ENCODE results near the gene ZNF83.
"Not testable (repeated sequence)": the region's sequence is repeated elsewhere in the genome, so short reads cannot be mapped to it uniquely, and the experiment has no call there.

Gene ZNF83

DNA sequence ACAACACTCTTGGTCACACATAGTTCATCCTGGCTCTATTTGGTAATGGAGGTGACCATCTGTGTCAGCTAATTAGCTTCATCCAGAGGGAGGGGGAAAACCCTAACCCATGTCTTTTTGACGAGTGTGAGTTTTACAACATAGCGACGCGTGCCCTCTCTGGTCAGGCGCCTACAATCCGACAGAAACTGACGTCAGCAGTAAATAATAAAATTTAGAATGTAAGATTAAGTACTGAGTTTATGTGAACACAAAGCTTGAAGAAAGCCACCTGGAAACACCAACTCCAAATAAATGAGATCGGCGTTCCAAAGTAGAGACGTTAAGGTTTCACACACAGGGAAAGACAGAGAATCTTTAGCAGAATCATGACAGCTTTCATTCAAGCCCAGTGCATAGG is 1.8 kb upstream of the ZNF83 start:
- DNase-seq (ENCODE audit: low spot score) = no peak

DNA sequence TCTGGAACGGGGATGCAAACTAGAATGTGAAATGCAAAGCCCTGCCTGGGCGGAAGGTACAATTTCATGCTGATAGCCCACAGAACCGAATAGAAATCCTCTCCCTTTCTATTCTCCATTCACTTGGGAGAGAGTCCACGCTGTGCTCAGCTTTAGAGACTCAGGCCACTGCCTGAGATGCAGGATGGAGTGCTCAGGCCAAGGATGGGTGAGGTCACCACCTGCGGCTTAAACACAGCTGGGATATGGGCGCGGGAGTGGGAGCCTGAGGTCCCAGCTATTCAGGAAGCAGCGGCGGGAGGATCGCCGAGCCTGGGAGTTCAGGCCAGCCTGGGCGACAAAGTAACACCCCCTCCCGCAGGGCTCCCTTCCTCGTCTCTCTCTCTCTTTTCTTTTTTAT is 446 bp upstream of the ZNF83 start:
- peak; percentile 50 for DNase-seq (ENCODE audit: low spot score)

DNA sequence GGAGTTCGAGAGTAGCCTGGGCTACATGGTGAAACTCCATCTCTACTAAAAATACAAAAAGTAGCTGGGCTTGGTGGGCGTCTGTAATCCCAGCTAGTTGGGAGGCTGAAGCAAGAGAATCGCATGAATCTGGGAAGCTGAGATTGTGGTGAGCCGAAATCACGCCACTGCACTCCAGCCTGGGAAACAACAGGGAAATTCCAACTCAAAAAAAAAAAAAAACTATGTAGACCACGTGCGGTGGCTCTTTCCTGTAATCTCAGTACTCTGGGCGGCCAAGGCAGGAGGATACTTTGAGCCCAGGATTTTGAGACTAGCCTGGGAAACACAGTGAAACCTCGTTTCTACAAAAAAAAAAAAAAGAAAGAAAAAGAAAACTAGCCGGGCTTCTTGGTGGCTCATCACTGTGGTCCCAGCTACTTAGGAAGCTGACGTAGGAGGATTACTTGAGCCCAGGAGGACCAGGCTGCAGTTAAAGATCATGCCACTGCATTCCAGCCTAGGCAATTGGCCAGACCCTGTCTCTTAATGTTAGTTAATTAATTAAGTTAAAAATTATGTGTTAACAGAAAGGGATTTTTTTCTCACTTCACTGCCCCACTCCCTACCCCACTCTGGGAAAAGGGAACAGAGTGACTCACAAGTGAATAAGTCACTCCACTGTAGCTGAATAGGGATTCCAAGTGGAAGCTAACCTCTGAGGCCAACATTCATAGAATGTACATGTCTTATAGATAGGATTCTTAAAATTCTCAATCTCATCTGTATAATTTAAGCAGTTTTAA is 2.2 kb downstream of the ZNF83 start:
- no peak for DNase-seq (ENCODE audit: low spot score)

DNA sequence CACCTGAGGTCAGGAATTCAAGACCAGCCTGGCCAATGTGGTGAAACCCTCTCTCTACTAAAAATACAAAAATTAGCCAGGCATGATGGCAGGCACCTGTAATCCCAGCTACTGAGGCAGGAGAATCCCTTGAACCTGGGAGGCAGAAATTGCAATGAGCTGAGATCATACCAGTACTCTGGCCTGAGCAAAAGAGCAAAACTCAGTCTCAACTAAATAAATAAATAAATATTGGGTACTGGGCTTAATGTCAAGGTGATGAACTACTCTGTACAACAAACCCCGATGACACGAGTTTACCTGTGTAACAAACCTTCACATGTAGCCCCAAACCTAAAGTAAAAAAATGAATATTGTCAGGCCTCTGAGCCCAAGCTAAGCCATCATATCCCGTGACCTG is 10.7 kb downstream of the ZNF83 start:
- DNase-seq (ENCODE audit: low spot score) = not testable (repeated sequence)

DNA sequence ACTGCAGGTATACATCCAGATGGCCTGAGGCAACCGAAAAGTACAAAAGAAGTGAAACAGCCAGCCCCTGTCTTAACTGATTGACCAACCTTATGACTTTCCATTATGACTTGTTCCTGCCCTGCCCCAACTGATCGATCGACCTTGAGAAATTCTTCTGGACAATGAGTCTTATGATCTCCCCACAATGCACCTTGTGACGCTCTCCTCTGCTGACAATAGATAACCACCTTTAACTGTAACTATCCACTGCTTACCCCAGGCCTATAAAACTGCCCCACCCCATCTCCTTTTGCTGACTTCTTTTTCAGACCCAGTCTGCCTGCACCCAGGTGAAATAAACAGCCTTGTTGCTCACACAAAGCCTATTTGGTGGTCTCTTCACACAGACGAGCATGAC is 11.2 kb downstream of the ZNF83 start:
- no peak for DNase-seq (ENCODE audit: low spot score)

DNA sequence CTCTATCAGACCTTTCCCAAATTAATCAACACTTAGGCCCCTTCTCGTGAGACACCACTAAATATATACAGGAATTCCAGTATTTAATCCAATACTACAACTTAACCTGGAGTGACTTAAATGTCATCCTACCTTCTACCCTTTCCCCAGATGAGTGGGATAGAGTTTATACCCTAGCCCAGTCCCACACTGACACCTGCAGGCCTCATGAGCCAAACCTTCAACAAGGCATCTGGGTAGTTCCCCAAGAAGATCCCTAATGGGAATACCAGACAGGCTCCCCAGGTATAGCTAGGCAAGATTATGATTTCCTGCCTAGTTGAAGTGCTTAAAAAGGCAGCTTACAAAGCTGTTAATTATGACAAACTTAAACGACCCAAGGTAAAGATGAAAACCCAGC is 15.9 kb downstream of the ZNF83 start:
- no peak for DNase-seq (ENCODE audit: low spot score)

DNA sequence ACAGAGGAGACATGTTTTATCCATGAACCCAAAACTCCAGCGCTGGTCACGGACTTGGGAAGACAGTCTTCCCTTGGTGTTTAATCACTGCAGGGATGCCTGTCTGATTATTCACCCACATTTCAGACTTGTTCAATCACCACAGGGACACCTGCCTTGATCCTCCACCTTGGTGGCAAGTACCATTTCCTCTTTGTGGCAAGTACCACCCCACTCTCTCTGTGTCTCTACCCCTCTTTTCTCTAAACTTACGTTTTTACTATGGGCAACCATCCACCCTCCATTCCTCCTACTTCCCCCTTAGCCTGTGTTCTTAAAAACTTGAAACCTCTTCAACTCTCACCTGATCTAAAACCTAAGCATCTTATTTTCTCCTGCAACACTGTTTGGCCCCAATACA is 16.8 kb downstream of the ZNF83 start:
- DNase-seq (ENCODE audit: low spot score) = no peak

DNA sequence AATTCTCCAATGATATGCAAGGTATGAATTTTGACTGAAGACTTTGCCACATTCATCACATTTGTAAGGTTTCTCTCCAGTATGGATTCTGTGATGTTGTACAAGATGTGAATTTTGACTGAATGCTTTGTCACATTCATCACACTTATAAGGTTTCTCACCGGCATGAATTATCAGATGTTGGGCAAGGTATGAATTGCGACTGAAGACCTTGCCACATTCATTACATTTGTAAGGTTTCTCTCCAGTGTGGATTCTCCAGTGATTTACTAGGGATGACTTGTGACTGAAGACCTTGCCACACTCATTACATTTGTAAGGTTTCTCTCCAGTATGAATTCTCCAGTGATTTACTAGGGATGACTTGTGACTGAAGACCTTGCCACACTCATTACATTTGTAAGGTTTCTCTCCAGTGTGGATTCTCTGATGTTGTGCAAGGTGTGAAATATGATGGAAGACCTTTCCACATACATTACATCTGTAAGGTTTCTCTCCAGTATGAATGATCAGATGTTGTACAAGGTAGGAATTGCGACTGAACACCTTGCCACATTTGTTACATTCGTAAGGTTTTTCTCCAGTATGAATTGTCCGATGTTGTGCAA is 24.8 kb downstream of the ZNF83 start:
- DNase-seq (ENCODE audit: low spot score) = no peak

DNA sequence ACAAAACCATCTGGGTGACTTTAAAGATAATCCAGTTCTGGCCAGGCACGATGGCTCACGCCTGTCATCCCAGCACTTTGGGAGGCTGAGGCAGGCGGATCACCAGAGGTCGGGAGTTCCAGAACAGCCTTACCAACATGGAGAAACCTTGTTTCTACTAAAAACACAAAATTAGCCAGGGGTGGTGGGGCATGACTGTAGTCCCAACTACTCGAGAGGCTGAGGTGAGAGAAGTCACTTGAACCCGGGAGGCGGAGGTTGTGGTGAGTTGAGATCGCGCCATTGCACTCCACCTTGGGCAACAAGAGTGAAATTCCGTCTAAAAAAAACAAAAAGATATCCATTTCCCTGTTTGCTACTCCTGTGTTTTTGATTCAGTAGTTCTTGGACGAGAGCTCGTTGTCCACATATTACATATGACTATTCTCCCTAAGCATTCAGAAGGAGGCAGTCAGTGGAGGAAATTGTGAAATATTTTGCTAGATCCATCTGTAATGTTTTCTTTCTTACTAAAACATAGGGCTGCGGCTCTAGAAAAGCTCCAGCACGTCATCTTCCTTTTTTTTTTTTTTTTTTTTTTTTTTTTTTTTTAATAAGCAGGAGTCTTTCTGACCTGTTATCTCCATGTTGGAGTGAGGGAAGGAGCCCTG is 34.5 kb downstream of the ZNF83 start:
- no peak for DNase-seq (ENCODE audit: low spot score)

DNA sequence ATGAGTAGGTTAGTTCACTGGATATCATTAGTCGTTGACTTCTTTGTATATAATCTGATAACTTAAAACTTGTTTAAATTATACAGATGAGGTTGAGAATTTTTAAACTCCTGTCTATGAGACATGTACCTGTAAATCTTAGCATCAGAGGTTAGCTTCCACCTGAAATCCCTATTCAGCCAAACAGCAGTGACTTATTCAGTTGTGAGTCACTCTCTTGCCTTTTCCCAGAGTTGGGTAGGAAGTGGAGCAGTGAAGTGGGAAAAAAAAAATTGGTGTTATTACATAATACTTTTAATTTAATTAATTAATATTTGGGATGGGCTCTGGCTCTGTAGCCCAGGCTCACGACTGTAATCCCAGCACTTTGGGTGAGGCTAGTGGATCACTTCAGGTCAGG is 35.2 kb downstream of the ZNF83 start:
- no peak for DNase-seq (ENCODE audit: low spot score)

DNA sequence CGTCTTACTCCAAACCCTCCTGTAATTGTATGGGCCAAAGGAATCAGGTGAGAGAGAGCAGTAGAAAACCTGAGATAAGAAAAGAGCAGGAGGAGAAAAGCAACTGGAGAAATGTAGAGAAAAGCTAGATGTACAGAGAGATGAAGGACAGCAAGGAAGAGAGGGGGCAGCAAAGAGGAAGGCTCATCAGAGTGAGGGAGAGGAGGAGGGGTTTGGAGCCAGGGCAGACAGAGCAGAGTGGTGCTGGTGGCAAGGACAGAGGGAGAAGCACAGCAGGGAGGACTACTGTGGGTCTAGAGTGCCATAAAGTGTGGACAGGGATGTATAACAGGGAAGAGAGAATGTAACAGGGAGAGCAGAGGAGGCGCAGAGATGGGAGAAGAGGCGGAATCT is 36.2 kb downstream of the ZNF83 start:
- DNase-seq (ENCODE audit: low spot score) = peak; percentile 21

DNA sequence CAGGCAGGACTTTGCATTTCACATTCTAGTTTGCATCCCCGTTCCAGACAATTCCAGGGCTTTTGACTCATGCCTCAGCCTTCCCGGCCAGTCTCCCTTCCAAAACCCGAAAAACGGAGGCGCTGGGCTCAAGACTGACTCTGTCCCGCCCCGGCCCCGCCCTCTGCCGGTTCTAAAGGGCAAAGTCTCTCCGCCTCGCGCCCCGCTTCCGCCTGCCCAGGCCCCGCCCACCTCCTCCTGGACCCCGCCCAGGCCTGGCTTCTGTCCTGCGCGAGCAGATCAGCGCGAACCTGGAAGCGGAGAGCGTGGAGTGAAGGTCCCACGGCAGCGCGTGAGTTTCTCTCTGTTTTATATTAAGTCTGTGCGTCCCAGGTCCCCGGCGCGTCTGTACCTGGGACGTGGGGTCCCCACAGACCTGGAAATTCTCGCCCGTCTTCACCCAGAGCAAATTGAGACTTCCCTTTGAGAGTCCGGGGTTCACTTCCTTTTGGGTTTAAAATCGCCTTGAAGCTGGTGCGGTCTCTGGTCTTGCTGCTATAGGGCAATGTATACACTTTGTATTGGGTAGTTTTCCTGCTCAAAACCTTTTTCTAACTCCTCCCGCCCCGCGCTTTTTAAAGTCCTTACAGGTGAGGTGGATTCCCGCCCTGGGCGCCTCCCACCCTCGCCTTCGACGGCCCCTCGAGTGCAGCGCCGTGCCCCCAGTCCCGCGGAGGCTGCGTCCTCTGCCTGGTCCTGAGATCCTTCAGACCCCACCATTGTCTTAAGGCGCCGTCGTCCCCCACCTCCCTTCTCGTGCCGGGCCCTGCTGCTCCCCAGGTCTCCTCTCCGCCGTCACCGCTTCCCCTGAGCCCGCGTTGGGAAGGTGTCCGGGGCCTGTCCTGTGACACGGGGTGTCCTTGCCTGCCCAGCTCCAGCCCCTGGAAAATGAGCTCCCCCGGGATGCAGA is 36.9 kb downstream of the ZNF83 start:
- peak; percentile 94 for DNase-seq (ENCODE audit: low spot score)

DNA sequence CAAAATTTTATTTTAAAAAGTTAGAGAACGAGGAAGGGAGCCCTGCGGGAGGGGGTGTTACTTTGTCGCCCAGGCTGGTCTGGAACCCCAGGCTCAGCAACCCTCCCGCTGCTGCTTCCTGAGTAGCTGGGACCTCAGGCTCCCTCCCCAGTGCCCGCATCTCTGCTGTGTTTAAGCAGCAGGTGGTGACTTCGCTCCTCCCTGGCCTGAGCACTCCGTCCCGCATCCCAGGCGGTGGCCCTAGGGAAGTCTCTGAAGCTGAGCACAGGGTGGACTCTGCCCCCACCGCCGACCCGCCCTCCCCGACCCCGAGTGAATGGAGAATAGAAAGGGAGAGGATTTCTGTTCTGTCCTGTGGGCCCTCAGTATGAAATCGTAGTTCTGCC is 37.5 kb downstream of the ZNF83 start:
- DNase-seq (ENCODE audit: low spot score) = no peak

DNA sequence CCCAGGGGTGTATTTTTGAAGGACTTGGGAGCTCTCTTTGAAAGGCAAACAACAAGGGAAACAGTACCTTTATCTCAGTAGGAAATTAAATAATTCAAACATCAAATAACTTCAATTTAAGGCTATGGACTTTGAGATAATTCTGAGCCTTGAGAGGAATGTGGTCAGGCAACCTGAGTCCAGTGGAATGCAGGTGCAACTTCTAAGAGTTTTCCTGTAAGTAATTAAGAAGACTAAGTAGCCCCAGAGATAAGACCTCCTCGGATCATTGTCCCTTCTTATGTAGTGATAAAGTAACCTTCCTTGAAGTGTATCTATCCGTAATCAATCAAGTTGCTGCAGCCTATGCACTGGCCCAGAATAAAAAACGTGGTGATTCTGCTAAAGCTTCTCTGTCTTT is 38.9 kb downstream of the ZNF83 start:
- no peak for DNase-seq (ENCODE audit: low spot score)

DNA sequence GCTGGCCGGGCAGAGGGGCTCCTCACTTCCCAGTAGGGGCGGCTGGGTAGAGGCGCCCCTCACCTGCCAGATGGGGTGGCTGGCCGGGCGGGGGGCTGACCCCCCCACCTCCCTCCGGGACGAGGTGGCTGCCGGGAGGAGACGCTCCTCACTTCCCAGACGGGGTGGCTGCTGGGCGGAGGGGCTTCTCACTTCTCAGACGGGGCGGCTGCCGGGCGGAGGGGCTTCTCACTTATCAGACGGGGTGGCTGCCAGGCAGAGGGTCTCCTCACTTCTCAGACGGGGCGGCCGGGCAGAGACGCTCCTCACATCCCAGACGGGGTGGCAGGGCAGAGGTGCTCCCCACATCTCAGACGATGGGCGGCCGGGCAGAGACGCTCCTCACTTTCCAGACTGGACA is 44.7 kb downstream of the ZNF83 start:
- not testable (repeated sequence) for DNase-seq (ENCODE audit: low spot score)

DNA sequence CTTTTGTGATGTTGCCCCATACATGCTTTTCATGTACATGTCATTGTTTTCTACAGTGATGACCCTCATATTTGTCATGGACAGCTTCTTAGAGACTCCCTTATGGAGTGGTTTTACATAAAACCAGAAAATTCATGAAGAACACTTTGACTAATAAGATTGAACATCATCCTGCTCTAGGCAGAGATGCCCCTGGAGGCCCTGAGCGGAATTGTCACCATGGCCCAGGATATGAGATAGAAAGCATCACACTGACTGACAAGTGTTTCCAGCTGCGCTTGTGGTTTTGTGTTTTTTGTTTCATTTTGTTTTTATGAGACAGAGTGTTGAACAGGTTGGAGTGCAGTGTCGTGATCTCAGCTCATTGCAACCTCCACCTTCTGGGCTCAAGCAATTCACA is 45.9 kb downstream of the ZNF83 start:
- no peak for DNase-seq (ENCODE audit: low spot score)

DNA sequence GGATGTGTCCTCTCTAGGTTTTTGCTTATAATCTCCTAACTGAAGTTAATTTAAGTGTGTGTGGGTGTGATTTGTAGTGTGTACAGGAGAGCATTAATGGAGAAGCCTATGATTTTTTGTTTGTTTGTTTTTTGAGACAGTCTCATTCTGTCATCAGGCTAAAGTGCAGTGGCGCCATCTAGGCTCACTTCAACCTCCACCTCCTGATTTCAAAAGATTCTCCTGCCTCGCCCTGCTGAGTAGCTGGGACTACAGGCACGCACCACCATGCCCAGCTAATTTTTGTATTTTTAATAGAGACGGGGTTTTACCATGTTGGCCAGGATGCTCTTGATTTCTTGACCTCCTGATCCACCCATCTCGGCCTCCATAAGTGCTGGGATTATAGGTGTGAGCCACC is 47.4 kb downstream of the ZNF83 start:
- DNase-seq (ENCODE audit: low spot score) = no peak

DNA sequence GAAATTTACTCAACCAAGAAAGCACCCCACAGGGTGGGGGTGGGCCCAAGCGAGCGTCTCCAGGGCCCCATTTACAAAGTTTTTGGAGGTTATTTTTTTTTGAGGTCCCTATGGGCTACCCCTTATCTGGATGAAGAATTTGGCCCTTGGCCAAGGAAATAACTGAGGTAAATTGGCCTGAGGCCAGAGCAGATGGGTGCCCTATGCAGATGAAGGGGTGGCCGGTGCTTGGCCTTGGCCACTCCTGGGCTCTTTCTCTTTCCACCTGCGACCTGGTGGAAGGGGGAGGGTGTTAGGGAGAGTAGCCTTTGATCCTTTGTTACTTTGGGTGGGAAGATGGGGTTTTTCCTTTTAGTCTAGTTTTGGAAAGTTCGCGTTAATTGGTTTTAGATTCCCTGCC is 52.6 kb downstream of the ZNF83 start:
- DNase-seq (ENCODE audit: low spot score) = no peak

DNA sequence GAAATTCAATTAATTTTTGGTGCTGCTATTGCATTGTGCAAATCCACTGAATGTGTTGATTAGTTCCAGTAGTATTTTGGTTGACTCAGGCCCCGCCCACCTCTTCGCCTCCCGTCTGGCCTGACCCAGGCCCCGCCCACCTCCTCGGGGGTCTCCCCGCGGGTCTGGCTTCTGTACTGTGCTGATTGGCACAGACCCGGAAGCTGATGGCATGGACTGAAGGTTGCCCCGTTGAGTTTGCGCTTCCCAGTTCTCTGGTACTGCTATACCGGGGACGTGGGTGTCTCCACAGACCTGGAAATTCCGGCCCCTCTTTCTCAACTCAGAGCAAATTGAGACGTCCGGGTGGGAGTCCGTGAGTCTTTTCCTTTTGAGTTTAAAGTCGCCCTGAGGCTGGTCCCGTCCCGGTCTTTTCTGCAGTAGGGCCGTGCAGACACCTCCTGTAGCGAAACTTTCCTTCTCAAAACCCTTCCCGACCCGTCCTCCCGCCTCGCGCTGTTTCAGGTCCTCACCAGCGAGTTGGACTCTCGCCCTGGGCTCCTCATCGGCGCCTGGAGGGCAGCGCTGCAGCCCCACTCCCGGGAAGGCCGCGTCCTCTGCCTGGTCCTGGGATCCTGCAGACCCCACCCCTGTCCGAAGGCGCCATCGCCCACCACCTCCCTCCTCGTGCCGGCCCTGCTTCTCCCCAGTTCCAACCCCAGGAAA is 53.3 kb downstream of the ZNF83 start:
- no peak for DNase-seq (ENCODE audit: low spot score)

DNA sequence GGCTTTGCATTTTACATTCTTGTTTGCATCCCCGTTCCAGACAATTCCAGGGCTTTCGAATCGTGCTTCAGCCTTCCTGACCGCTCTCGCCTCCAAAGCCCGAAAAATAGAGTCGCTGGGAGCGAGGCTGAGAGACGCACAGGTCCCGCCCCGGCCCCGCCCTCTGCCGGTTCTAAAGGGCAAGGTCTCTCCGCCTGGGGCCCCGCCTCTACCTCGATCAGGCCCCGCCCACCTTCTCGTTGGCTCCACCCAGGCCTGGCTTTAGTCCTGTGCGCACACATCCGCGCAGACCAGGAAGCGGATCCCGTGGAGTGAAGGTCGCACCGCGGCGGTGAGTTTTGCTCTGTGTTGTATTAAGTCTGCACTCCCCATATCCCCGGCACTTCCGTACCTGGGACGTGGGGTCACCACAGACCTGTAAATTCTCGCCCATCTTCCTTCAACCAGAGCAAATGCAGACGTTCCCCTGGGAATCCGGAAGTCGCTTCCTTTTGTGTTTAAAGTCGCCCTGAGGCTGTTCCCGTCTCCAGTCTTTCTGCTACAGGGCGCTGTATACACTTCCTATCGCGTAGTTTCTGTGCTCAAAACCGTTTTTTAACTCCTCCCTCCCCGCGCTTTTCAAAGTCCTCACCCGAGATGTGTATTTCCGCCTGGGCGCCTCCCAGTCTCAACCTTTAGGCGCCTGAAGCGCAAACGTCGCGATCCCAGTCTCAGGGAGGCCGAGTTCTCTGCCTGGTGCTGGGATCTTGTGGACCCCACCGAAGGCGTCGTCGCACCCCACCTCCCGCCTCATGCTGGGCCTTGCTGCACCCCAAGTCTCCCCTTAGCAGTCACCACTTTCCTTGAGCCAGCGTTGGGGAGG is 67.9 kb downstream of the ZNF83 start, which contains the start of gene ZNF701:
ZNF701 (plus strand) TSS at position 288 of the 862 bp plus-strand sequence. CDS start 3,861 bp downstream, outside the sequence.
- DNase-seq (ENCODE audit: low spot score) = peak; percentile 95

DNA sequence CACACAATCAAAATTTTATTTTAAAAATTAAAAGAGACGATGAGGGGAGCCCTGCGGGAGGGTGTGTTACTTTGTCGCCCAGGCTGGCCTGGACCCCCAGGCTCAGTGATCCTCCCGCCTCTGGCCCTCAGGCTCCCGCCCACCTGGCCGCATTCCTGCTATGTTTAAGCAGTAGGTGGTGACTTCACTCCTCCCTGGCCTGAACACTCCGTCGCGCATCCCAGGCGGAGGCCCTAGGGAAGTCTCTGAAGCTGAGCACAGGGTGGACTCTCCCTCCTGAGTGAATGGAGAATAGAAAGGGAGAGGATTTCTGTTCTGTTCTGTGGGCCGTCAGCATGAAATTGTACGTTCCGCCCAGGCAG is 68.5 kb downstream of the ZNF83 start:
- DNase-seq (ENCODE audit: low spot score) = peak; percentile 50
